A673 (cell line): ENCODE measurements around the gene GBF1. TPM values are rescaled to one million over a fixed set of nuclear protein-coding genes. Genes with fewer than 3 reads are reported as not detected.

Experiments
- BruUV-seq: library from RNA; stranded (reverse); fragments of 400-500 nt; replicated peaks from 2 replicates; lab custom pipeline; 2021; lab: Mats Ljungman, UMichigan
- CTCF ChIA-PET: fragments of 300-600 bp; sonication (Branson Sonifier 250); formaldehyde crosslinking; loops from one replicate; lab custom pipeline; 2022; ENCODE audit warnings: antibody characterized with exemption; lab: Charles Lee
- POLR2A ChIA-PET: fragments of 300-600 bp; sonication (Branson Sonifier 250); formaldehyde crosslinking; loops from one replicate; lab custom pipeline; 2022; ENCODE audit warnings: antibody characterized with exemption; ENCODE audit not compliant: low non-redundant PET; lab: Charles Lee
- DNase-seq: peaks from one replicate; pipeline ENCODE4 v3.0.0-alpha.2; 2015; ENCODE audit warnings: low spot score
- H3K27ac ChIP-seq: fragments of 200-600 bp; sonication (generic); 2 replicates; pipeline ENCODE4 v1.5.1; 2016; ENCODE audit warnings: mixed run types, low read depth, mild to moderate bottlenecking, mixed read lengths, antibody characterized with exemption, low read length; ENCODE audit not compliant: poor library complexity, severe bottlenecking
- H3K27me3 ChIP-seq: fragments of 200-600 bp; sonication (generic); replicated peaks from 2 replicates; pipeline ENCODE4 v1.6.1; 2017; ENCODE audit warnings: mixed run types, low read depth, mild to moderate bottlenecking, mixed read lengths, antibody characterized with exemption, low read length; ENCODE audit not compliant: insufficient read depth, poor library complexity
- H3K36me3 ChIP-seq: fragments of 200-600 bp; sonication (generic); 2 replicates; pipeline ENCODE4 v1.6.1; 2016; ENCODE audit warnings: mixed run types, mild to moderate bottlenecking, mixed read lengths, antibody characterized with exemption, low read length; ENCODE audit not compliant: insufficient read depth, poor library complexity, severe bottlenecking
- H3K4me1 ChIP-seq: fragments of 200-600 bp; sonication (generic); 2 replicates; pipeline ENCODE4 v1.6.1; 2017; ENCODE audit warnings: mixed run types, mild to moderate bottlenecking, mixed read lengths, antibody characterized with exemption, low read length; ENCODE audit not compliant: insufficient read depth, poor library complexity, severe bottlenecking
- H3K4me3 ChIP-seq: fragments of 200-600 bp; sonication (generic); 2 replicates; pipeline ENCODE4 v1.5.1; 2016; ENCODE audit warnings: low read depth, mixed run types, mild to moderate bottlenecking, mixed read lengths, low read length; ENCODE audit not compliant: poor library complexity, severe bottlenecking
- H3K9me3 ChIP-seq: fragments of 200-600 bp; sonication (generic); 2 replicates; pipeline ENCODE4 v1.6.1; 2016; ENCODE audit warnings: mixed run types, low read depth, mild to moderate bottlenecking, mixed read lengths, antibody characterized with exemption, low read length; ENCODE audit not compliant: poor library complexity, severe bottlenecking
- EZH2 ChIP-seq: fragments of 200-600 bp; sonication (generic); IDR thresholded peaks from 2 replicates; pipeline ENCODE4 v1.6.1; 2017; ENCODE audit warnings: borderline replicate concordance, low read depth, mild to moderate bottlenecking, mixed read lengths, antibody characterized with exemption, low read length; ENCODE audit not compliant: poor library complexity, severe bottlenecking
- intact Hi-C: fragments of 100-400 bp; cut with micrococcal nuclease; formaldehyde crosslinking; loops from one replicate; pipeline ENCODE4 v1.10.0; 2022; ENCODE audit not compliant: unreplicated experiment
- total RNA-seq: library from RNA; stranded (reverse); gene quantifications from 2 replicates; pipeline ENCODE4 v1.2.3, GENCODE V29; 2021
- TF ChIP-seq, protein P1 (sequence below): fragments of 300-800, 200-600 bp; sonication (generic); conservative IDR thresholded peaks from 2 replicates; pipeline ENCODE4 v1.5.1; 2017; ENCODE audit warnings: low read depth, mild to moderate bottlenecking, antibody characterized with exemption, low read length, moderate library complexity, mixed read lengths

Gene GBF1
- total RNA-seq, 1 experiment from 2014 or later: 50.0 TPM

DNA sequence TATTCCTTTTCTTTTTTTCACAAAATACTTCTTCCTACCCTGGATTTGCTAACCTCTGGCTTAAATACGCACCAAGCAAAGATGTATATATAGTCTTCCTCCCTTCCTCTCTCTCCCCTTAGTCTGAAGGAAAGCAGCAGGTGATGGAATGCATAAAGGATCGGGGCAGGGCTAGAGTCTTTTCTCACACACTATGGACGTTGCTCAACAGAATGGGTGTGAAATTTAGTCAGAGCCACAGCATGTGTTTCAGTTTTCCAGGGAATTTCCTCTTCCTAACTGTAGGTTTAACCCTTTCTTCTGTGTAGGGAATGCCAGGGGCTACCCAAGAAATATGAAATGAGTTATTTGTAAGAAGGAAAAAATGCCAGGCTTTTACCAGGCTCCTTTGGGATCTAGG lies 78.7 kb downstream of the GBF1 start:
- BruUV-seq: no TSS peak
- Histone ChIP-seq H3K27me3 (no peaks in the 10 kb centered on the region), H3K36me3 (no peaks in the 10 kb centered on the region), H3K4me3 (no peak overlapping the region), H3K4me1 (no peaks in the 10 kb centered on the region), H3K27ac (no peak overlapping the region), H3K9me3 (no peaks in the 10 kb centered on the region)
- intact Hi-C loops: no loop called here
- ChIA-PET CTCF (no interaction called here), POLR2A (no interaction called here)
- TF ChIP-seq, protein P1, sequence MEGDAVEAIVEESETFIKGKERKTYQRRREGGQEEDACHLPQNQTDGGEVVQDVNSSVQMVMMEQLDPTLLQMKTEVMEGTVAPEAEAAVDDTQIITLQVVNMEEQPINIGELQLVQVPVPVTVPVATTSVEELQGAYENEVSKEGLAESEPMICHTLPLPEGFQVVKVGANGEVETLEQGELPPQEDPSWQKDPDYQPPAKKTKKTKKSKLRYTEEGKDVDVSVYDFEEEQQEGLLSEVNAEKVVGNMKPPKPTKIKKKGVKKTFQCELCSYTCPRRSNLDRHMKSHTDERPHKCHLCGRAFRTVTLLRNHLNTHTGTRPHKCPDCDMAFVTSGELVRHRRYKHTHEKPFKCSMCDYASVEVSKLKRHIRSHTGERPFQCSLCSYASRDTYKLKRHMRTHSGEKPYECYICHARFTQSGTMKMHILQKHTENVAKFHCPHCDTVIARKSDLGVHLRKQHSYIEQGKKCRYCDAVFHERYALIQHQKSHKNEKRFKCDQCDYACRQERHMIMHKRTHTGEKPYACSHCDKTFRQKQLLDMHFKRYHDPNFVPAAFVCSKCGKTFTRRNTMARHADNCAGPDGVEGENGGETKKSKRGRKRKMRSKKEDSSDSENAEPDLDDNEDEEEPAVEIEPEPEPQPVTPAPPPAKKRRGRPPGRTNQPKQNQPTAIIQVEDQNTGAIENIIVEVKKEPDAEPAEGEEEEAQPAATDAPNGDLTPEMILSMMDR: no peak
- no peak for TF ChIP-seq EZH2
- no peak for DNase-seq

DNA sequence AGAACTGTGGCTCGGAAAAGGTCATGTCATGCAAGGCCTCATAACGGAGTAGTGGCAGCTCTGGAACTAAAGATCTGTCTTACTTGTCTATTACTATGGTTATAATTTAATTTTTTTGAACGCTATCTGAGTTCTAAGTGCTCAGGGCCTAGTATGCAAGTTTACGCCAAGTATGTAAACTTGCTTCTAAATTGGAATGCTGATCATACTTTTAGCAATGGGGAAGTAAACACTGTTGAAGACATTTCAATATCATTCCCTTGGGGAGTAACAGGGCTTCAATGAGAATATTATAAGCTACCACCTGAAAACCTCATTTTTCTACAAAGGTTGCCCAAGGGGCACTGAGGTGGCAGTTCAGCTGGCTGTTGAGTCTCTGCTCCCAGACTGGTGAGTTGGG lies 80.7 kb downstream of the GBF1 start:
- H3K4me1 ChIP-seq: no peaks in the 10 kb centered on the region
- POLR2A ChIA-PET: no interaction called here
- no peak for DNase-seq

DNA sequence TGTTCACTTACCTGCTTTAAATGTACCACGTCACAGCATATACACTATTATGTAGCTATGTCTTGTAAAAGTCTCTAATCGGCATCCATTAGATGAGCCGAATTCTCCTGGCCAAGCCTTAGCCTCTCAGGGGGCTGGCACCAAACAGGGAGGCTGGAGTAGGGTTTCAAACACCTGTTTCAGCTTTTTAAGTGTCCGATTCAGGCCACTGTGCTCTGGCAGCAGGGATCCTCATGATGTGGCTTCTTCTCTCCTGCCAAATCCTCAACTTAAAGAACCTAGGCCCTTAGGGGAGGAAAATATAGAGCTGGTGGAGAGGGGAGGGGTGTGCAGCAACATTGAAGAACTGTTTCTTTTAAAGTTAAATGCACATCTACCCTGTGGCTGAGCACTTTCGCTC lies 81.7 kb downstream of the GBF1 start:
- H3K27ac ChIP-seq: no peak overlapping the region
- H3K9me3 ChIP-seq: no peaks in the 10 kb centered on the region
- ChIA-PET POLR2A (no interaction called here), CTCF (no interaction called here)
- H3K4me1 ChIP-seq: no peaks in the 10 kb centered on the region
- no peak for DNase-seq
- TF ChIP-seq, protein P1: no peak
- no peak for TF ChIP-seq EZH2
- no TSS peak for BruUV-seq
- H3K36me3 ChIP-seq: no peaks in the 10 kb centered on the region
- H3K27me3 ChIP-seq: no peaks in the 10 kb centered on the region
- H3K4me3 ChIP-seq: no peak overlapping the region
- intact Hi-C loops: no loop called here

More for the DNA sequence above, 80.7 kb downstream of the GBF1 start:
- no peak overlapping the region for H3K27ac ChIP-seq
- CTCF ChIA-PET: no interaction called here
- H3K36me3 ChIP-seq: no peaks in the 10 kb centered on the region
- no peak for TF ChIP-seq EZH2
- TF ChIP-seq, protein P1: no peak
- intact Hi-C loops: no loop called here
- H3K9me3 ChIP-seq: no peaks in the 10 kb centered on the region
- no peaks in the 10 kb centered on the region for H3K27me3 ChIP-seq
- BruUV-seq: no TSS peak
- no peak overlapping the region for H3K4me3 ChIP-seq
